ENCODE data around the gene BCL7C. TPM values are rescaled to one million over a fixed set of nuclear protein-coding genes. Genes with fewer than 3 reads are reported as not detected.
A peak's percentile ranks its signal among the peaks of the same experiment; 100 is the strongest.

Gene BCL7C
- polyA plus RNA-seq, 2 of the 4 experiments (the other 2 are of a cell fraction) = 10.8 to 12.9 TPM

DNA sequence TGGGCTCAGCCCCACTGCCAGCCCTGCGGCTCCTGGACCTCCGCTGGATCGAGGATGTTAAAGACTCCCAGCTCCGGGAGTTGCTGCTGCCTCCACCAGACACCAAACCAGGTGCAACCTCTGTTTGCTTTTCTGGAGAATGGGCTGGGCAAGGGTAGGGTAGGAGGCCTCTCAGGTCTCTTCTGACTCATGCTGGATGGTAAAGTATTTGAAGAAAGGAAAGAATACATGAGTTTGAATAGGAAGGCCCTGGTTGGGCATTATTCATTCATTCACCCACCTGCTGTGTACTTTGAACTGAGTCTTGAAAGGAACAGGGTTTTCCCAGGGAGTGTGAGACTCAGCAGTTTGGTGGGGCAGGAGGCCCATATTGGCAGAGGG is 48.5 kb upstream of the BCL7C start:
- TF ChIP-seq NR3C1 (IDR thresholded peaks at IDR 0.05) (no peak), FOSL2 (IDR thresholded peaks at IDR 0.05) (no peak), FOSL2 (CRISPR knock-in tag; IDR thresholded peaks at IDR 0.05) (no peak), RCOR1 (IDR thresholded peaks at IDR 0.05; ENCODE audit: low read depth, low read length) (no peak), ZC3H11A (IDR thresholded peaks at IDR 0.05) (no peak), RARB (CRISPR knock-in tag; IDR thresholded peaks at IDR 0.05) (no peak), HOXA7 (CRISPR knock-in tag; IDR thresholded peaks at IDR 0.05) (no peak), GATA3 (IDR thresholded peaks at IDR 0.05; ENCODE audit: borderline replicate concordance) (no peak), NPAS2 (CRISPR knock-in tag; IDR thresholded peaks at IDR 0.05; ENCODE audit: borderline replicate concordance) (no peak), RFX5 (IDR thresholded peaks at IDR 0.05) (no peak), RAD21 (conservative IDR thresholded peaks at IDR 0.05 in 1 of 2, IDR thresholded peaks at IDR 0.05 in 1 of 2) (no peak), NFE2L2 (conservative IDR thresholded peaks at IDR 0.05; ENCODE audit: low read length) (no peak)
- TF ChIP-seq, protein P1, sequence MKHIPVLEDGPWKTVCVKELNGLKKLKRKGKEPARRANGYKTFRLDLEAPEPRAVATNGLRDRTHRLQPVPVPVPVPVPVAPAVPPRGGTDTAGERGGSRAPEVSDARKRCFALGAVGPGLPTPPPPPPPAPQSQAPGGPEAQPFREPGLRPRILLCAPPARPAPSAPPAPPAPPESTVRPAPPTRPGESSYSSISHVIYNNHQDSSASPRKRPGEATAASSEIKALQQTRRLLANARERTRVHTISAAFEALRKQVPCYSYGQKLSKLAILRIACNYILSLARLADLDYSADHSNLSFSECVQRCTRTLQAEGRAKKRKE (CRISPR knock-in tag; IDR thresholded peaks at IDR 0.05; ENCODE audit: low read depth) = no peak
- TF ChIP-seq, protein P2, sequence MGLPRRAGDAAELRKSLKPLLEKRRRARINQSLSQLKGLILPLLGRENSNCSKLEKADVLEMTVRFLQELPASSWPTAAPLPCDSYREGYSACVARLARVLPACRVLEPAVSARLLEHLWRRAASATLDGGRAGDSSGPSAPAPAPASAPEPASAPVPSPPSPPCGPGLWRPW (IDR thresholded peaks at IDR 0.05) = no peak
- TF ChIP-seq, protein P3, sequence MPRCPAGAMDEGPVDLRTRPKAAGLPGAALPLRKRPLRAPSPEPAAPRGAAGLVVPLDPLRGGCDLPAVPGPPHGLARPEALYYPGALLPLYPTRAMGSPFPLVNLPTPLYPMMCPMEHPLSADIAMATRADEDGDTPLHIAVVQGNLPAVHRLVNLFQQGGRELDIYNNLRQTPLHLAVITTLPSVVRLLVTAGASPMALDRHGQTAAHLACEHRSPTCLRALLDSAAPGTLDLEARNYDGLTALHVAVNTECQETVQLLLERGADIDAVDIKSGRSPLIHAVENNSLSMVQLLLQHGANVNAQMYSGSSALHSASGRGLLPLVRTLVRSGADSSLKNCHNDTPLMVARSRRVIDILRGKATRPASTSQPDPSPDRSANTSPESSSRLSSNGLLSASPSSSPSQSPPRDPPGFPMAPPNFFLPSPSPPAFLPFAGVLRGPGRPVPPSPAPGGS (IDR thresholded peaks at IDR 0.05) = no peak
- TF ChIP-seq, protein P4, sequence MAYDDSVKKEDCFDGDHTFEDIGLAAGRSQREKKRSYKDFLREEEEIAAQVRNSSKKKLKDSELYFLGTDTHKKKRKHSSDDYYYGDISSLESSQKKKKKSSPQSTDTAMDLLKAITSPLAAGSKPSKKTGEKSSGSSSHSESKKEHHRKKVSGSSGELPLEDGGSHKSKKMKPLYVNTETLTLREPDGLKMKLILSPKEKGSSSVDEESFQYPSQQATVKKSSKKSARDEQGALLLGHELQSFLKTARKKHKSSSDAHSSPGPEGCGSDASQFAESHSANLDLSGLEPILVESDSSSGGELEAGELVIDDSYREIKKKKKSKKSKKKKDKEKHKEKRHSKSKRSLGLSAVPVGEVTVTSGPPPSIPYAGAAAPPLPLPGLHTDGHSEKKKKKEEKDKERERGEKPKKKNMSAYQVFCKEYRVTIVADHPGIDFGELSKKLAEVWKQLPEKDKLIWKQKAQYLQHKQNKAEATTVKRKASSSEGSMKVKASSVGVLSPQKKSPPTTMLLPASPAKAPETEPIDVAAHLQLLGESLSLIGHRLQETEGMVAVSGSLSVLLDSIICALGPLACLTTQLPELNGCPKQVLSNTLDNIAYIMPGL (CRISPR knock-in tag; IDR thresholded peaks at IDR 0.05; ENCODE audit: borderline replicate concordance) = no peak
- H3K4me2 ChIP-seq = peak overlapping the region; percentile 58
- ChIA-PET CTCF (interaction anchor here (0.7 to 9.5 kb wide), 31 partner anchors 10 to 264 kb away, joined by 3 to 134 read pairs (median 5); partner anchors contain the start of genes BCL7C, ORAI3 and ZNF629), POLR2A (interaction anchor here (0.9 to 1.5 kb wide), 2 partner anchors 98 to 167 kb away, joined by 3 to 5 read pairs; no protein-coding TSS in a partner anchor)
- FAIRE-seq (no peak), DNase-seq (ENCODE audit: low read depth in 1 of 2, low spot score in 1 of 2) (no peak), ATAC-seq (no peak)
- peak overlapping the region; percentile 39 to 73; a peak in 4 of 6 replicates for H3K27ac ChIP-seq
- H3K4me3 ChIP-seq = no peak overlapping the region
- H3K4me1 ChIP-seq = peaks cover 19% of the 10 kb centered on the region
- H3K9me3 ChIP-seq = no peaks in the 10 kb centered on the region
- WGBS (ENCODE audit: missing lambda C conversion rate) = 54% methylated on average over 4 of the region's 4 CpGs

DNA sequence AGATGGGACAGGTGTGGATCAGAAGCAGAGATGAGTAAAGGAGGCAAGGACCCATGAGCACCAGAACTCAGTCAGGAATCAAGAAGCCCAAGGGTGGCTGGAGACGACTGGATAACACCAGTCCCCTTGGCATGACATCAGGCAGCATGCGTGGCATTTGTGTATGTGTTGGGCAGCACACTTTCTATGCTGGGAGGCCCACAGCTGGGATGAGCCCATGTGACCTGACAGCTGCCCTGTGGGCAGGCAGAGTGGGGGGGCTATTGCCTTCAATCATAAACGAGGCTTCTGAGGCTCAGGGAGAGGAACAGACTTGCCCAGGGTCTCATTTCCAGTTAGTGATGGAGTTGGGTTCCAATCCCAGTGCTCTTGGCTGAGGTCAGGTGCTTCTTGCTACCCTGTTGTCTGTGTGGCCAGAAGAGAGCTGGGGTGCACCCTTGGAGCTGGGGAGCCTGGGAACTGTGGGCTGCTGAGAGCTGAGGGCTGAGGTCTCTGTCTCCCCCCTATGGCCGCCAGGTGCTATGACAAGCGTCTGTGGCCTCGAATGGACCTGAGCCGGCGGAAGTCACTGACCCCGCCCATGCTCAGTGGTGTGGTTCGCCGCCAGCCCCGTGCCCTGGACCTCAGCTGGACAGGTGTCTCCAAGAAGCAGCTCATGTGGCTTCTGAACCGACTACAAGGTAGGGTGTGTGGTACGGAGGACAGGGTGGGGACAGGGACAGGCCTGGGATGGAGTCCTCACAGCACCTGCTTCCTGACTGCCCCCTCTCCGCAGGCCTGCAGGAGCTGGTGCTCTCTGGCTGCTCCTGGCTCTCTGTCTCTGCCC is 47.9 kb upstream of the BCL7C start:
- Histone ChIP-seq H3K4me1 (peaks cover 19% of the 10 kb centered on the region), H3K27ac (peak overlapping the region; percentile 39 to 73; a peak in 4 of 6 replicates), H3K4me2 (peak overlapping the region; percentile 58), H3K4me3 (no peak overlapping the region), H3K9me3 (no peaks in the 10 kb centered on the region)
- ATAC-seq (peak; percentile 89 to 96), DNase-seq (ENCODE audit: low read depth in 1 of 2, low spot score in 1 of 2) (peak; percentile 77 to 87), FAIRE-seq (peak; percentile 46)
- ChIA-PET POLR2A (interaction anchor here (0.9 to 1.5 kb wide), 2 partner anchors 97 to 167 kb away, joined by 3 to 5 read pairs; no protein-coding TSS in a partner anchor), CTCF (interaction anchor here (0.6 to 9.5 kb wide), 40 partner anchors 11 to 264 kb away, joined by 3 to 134 read pairs (median 4); partner anchors contain the start of genes BCL7C, ORAI3 and ZNF629)
- 21% methylated on average over 12 of the region's 15 CpGs for WGBS (ENCODE audit: missing lambda C conversion rate)
- TF ChIP-seq NFE2L2 (conservative IDR thresholded peaks at IDR 0.05; ENCODE audit: low read length) (no peak), FOSL2 (IDR thresholded peaks at IDR 0.05) (no peak), FOSL2 (CRISPR knock-in tag; IDR thresholded peaks at IDR 0.05) (no peak), BHLHE40 (IDR thresholded peaks at IDR 0.05; ENCODE audit: low read depth, low read length) (no peak), ZFP36 (IDR thresholded peaks at IDR 0.05; ENCODE audit: borderline replicate concordance, partially characterized antibody) (no peak), ESRRA (IDR thresholded peaks at IDR 0.05; ENCODE audit: borderline replicate concordance, low read length) (no peak), RAD21 (conservative IDR thresholded peaks at IDR 0.05 in 1 of 2, IDR thresholded peaks at IDR 0.05 in 1 of 2) (peak; percentile 77 to 80), NPAS2 (CRISPR knock-in tag; IDR thresholded peaks at IDR 0.05; ENCODE audit: borderline replicate concordance) (no peak), NR3C1 (IDR thresholded peaks at IDR 0.05) (no peak), RCOR1 (IDR thresholded peaks at IDR 0.05; ENCODE audit: low read depth, low read length) (no peak)
- TF ChIP-seq, protein P5, sequence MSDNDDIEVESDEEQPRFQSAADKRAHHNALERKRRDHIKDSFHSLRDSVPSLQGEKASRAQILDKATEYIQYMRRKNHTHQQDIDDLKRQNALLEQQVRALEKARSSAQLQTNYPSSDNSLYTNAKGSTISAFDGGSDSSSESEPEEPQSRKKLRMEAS (IDR thresholded peaks at IDR 0.05) = peak; percentile 15; the same call in 1 of the 2 replicates
- TF ChIP-seq, protein P1 (CRISPR knock-in tag; IDR thresholded peaks at IDR 0.05; ENCODE audit: low read depth) = no peak
- TF ChIP-seq, protein P6, sequence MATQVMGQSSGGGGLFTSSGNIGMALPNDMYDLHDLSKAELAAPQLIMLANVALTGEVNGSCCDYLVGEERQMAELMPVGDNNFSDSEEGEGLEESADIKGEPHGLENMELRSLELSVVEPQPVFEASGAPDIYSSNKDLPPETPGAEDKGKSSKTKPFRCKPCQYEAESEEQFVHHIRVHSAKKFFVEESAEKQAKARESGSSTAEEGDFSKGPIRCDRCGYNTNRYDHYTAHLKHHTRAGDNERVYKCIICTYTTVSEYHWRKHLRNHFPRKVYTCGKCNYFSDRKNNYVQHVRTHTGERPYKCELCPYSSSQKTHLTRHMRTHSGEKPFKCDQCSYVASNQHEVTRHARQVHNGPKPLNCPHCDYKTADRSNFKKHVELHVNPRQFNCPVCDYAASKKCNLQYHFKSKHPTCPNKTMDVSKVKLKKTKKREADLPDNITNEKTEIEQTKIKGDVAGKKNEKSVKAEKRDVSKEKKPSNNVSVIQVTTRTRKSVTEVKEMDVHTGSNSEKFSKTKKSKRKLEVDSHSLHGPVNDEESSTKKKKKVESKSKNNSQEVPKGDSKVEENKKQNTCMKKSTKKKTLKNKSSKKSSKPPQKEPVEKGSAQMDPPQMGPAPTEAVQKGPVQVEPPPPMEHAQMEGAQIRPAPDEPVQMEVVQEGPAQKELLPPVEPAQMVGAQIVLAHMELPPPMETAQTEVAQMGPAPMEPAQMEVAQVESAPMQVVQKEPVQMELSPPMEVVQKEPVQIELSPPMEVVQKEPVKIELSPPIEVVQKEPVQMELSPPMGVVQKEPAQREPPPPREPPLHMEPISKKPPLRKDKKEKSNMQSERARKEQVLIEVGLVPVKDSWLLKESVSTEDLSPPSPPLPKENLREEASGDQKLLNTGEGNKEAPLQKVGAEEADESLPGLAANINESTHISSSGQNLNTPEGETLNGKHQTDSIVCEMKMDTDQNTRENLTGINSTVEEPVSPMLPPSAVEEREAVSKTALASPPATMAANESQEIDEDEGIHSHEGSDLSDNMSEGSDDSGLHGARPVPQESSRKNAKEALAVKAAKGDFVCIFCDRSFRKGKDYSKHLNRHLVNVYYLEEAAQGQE (IDR thresholded peaks at IDR 0.05) = 0 out of 2 replicates have a peak, but pooled peaks have one; percentile 17
- TF ChIP-seq, protein P7, sequence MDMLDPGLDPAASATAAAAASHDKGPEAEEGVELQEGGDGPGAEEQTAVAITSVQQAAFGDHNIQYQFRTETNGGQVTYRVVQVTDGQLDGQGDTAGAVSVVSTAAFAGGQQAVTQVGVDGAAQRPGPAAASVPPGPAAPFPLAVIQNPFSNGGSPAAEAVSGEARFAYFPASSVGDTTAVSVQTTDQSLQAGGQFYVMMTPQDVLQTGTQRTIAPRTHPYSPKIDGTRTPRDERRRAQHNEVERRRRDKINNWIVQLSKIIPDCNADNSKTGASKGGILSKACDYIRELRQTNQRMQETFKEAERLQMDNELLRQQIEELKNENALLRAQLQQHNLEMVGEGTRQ (IDR thresholded peaks at IDR 0.05) = 0 out of 2 replicates have a peak, but pooled peaks have one; percentile 19

Data from A549 (cell line).